Cardiac septum (tissue), 1 donor: Measurements from ENCODE around the gene SERPINA12. TPM values are rescaled to one million over a fixed set of nuclear protein-coding genes. Genes with fewer than 3 reads are reported as not detected.
A peak's percentile ranks its signal among the peaks of the same experiment; 100 is the strongest.
"Not testable (repeated sequence)": the region's sequence is repeated elsewhere in the genome, so short reads cannot be mapped to it uniquely, and the experiment has no call there.

Experiments used
- DNase-seq: peaks from one replicate; pipeline ENCODE4 v3.0.0-alpha.2; 2020; ENCODE audit warnings: low spot score
- intact Hi-C: fragments of 100-400 bp; cut with DNase I; formaldehyde crosslinking; loops from one replicate; pipeline ENCODE4 v1.14.0; 2022
- total RNA-seq: library from RNA; stranded (reverse); fragmentation: NEBNext Ultra II Directional; extraction: Animal tissue kit (Norgen Biotek cat#: 25700); gene quantifications from one replicate; pipeline ENCODE4 v1.2.1, GENCODE V29; 2021
- donor health status: DM: no; HTN: no; CAD: no.

The SERPINA12 gene
- total RNA-seq, 1 donor from 2014 or later = not detected

GRCh38 chr14:94499673-94500072, 9.6 kb downstream of the SERPINA12 start:
- intact Hi-C loops = no loop called here
- no peak for DNase-seq

GRCh38 chr14:94498215-94498614, 11.1 kb downstream of the SERPINA12 start:
- DNase-seq = peak; percentile 7

GRCh38 chr14:94494085-94494484, 15.2 kb downstream of the SERPINA12 start:
- intact Hi-C loops = no loop called here
- peak; percentile 36 for DNase-seq

More at GRCh38 chr14:94498215-94498614, 11.1 kb downstream of the SERPINA12 start:
- intact Hi-C loops = no loop called here

- intact Hi-C loops = no loop called here
- DNase-seq = no peak
Observed at GRCh38 chr14:94491511-94491910, 17.8 kb downstream of the SERPINA12 start.

- no peak for DNase-seq
- intact Hi-C loops = loop anchor here (5.0 kb wide), 1 partner anchor 132 kb away; no protein-coding TSS in a partner anchor
Observed at GRCh38 chr14:94489336-94489735, 19.9 kb downstream of the SERPINA12 start.

- no peak for DNase-seq
- intact Hi-C loops = loop anchor here (5.0 kb wide), 1 partner anchor 130 kb away; no protein-coding TSS in a partner anchor
Observed at GRCh38 chr14:94486883-94487282, 22.4 kb downstream of the SERPINA12 start.

DNA sequence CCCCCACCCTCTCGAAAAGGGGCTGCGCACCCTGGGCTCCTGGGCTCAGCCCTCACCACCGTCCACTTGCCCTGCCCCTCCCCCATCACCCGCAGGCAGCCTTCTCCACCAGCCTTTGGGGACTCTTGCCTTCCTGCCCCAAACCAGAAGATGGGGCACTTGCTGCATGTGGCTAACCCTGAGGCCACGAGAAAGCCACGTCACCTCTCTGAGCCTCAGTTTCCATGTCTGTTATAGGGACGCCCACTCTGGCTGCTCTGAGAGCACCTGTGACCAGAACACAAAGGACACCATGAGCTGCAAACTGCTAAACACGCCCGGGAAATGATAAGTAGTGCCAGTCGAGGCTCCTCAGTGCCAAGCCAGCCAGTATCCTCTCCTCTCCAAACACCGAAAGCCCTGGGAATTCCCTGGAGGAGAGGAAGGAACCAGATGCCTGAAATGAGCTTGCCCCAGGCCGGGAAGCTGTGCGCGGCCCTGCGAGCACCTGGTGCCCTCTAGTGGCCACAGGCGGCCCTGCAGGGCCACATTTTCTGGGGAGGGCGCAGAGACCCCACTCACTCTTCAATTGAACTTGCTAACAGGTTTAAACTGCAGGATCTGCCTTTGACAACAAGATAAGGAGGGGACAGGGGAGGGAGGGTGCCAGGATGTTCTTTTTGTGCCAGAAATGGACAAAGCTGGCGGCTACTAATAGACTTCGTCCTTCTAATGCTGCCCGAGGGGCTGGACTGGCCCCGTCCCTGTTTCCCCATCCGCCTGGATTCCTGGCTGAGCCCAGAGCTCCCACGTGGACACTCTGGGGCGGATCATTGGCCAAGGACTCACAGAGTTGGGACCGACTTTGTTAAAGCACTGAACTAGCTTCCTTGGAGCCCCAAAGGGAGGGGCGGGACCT, 23.1 kb downstream of the SERPINA12 start:
- DNase-seq = peak; percentile 83
- intact Hi-C loops = loop anchor here (5.0 kb wide), 1 partner anchor 129 kb away; no protein-coding TSS in a partner anchor

GRCh38 chr14:94484481-94484880, 24.8 kb downstream of the SERPINA12 start:
- DNase-seq = peak; percentile 15
- intact Hi-C loops = no loop called here

DNA sequence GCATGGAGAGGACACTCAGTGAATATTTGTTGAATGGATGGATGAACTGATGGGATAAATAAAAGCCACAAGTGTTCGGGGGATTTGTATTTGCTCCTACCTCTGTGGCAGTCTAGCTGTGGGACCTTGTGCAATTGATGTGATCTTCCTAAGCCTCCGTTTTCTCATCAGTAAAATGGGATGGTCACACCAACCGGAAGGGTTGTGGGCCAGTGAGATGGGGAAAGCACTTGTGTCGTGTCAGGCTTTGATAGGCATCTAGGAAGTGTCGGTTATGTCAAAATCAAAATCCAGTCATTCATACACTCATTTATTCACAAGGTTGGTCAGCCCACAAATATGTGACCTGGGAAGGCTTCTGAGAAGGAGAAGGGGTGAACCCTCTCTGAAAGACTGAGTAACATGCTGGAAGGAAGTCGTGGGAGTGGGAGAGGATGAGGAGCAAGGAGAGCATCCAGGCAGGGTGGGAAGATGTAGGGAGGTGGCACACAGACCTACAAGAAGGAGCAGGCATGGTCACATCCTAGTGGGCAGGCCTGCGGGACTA, 25.5 kb downstream of the SERPINA12 start:
- intact Hi-C loops = no loop called here

GRCh38 chr14:94483071-94483451, 26.2 kb downstream of the SERPINA12 start:
- intact Hi-C loops = no loop called here
- no peak for DNase-seq

More for the DNA sequence above, 25.5 kb downstream of the SERPINA12 start:
- DNase-seq = peak; percentile 53

DNA sequence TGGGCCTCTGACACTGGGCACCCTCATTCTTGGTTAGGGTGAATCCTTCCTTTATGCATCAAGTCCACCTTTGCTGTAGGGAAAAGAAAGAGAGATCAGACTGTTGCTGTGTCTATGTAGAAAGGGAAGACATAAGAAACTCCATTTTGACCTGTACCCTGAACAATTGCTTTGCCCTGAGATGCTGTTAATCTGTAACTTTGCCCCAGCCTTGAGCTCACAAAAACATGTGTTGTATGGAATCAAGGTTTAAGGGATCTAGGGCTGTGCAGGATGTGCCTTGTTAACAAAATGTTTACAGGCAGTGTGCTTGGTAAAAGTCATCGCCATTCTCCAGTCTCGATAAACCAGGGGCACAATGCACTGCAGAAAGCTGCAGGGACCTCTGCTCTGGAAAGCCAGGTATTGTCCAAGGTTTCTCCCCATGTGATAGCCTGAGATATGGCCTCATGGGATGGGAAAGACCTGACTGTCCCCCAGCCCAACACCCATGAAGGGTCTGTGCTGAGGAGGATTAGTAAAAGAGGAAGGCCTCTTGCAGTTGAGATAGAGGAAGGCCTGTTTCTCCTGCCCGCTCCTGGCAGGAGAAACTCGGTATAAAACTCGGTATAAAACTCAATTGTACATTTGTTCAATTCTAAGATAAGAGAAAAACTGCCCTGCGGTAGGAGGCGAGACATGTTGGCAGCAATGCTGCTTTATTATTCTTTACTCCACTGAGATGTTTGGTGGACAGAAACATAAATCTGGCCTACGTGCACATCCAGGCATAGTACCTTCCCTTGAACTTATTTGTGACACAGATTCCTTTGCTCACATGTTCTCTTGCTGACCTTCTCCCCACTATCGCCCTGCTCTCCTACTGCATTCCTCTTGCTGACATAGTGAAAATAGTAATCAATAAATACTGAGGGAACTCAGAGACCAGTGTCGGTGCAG, 26.9 kb downstream of the SERPINA12 start:
- intact Hi-C loops, DNase-seq: not testable (repeated sequence)

GRCh38 chr14:94481468-94482131, 27.7 kb downstream of the SERPINA12 start:
- peak; percentile 22 for DNase-seq
- intact Hi-C loops = no loop called here

DNA sequence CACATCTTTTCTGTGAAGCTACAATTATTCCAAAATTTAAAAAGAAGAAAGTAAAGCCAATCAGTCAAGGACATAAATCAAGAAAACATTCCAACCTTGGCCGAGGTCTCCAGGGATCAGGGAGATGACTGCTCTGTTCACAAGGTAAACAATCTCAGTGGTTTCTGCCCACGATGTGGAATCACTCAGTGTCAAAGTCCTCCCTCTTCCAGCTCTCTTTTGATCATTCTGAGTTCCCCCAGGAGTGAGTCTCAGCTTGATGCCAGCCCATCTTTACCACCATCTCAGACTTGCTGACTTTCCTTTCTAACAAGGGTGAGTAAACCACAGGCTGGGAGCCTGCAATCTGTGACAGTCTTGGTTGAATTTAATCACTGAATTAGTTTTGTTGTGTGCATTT, 28.5 kb downstream of the SERPINA12 start:
- DNase-seq = peak; percentile 36
- intact Hi-C loops = no loop called here

- intact Hi-C loops = no loop called here
Observed at GRCh38 chr14:94478420-94478819, 30.8 kb downstream of the SERPINA12 start.

DNA sequence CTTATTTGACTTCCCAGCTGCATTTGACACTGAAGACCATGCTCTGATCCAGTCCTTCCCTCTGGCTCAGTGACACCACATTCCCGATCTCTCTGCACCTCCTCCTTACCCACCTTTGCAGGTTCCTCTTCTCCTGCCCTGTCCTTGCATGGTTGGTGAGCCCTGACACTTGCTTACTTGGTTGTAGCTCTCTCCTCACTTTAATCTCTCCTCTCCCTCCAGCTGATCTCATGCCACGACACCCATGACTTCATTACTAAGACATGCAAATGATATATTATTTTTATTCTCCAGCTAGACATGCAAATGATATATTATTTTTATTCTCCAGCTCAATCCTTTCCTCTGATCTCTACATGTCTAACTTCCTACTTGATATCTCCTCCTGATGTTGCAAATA, 33.2 kb downstream of the SERPINA12 start, which contains the start of gene SERPINA9:
TSS of gene SERPINA9 (minus strand) at position 175 of the 400 bp plus-strand sequence. CDS start 6,357 bp downstream, outside the sequence.
- DNase-seq = peak; percentile 15

More at GRCh38 chr14:94478420-94478819, 30.8 kb downstream of the SERPINA12 start:
- no peak for DNase-seq

DNA sequence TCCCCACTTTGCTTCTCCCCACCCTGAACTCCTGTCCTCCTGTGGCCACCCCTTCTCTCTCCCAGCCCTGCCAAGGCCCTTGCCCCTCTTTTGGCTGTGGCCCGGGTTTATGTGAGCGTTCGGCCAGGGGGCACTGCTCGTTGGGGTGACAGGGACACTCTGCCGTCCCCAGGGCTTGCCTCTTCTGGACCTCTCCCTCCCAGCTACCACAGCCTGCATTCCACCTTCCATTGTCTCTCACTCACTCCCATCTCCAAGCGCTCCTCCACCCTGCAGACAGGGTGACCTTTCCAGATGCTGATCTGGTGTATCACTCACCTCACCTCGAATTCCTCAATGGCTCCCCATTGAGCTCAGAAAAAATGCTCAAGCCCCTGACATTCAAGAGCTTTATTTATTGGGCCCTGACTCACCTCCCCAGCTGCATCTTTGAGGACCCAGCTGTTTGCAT, 34.7 kb downstream of the SERPINA12 start:
- intact Hi-C loops = no loop called here
- no peak for DNase-seq

More for the DNA sequence above, 33.2 kb downstream of the SERPINA12 start, which contains the start of gene SERPINA9:
- intact Hi-C loops = no loop called here

DNA sequence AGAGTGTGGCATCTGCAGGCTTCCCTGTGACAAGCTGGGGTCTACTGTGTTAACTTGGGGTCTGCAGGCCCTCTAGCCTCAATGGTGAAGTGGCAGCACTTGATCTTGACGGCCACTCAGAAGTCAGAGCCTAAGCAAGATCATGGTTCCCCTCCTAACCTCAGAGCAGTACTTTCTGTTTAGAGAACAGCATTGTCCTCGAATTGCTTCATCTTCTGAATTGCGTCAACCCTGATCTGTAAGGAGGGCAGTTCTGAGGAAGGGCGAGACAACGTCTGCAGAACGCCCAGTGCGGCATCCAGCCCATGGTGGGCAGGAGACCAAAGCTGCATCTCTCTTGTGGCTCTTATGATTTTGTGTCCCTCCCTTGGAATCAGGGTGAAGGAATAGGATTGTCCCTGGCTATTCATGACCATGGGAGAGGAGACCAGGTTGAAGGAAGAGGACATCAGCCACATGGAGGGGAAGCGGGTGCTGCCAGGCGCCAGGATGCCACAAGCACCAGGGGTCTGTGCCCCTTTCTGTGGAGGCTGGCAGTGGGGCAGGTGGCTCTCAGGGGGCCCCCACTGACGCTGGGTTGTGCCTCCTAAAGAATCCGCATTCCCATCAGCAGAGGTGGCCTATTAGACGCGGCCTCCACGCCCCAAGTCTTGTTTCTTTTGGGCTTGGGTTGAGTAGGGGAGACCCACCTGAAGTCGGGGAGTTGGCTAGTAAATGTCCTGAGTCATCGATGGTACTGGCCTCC, 35.4 kb downstream of the SERPINA12 start:
- intact Hi-C loops = no loop called here

DNA sequence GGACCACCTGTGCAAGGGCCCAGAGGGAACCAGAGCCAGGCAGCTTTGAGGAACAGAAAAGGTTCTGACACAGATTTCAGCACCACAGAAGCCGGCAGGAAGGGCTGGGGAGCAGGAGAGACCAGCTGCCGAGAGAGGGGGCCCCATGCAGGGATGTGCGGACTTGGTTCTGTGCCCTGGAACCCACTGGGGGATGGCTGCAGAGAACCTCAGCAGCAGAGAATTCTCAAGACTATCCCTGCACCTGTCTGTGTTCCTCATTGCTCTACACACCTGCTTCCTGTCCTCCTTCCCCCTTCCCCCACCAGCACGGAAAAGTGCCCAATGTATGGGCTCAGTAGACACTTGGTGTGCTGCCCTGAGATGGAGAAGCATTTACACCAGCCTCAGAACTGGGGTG, 36.4 kb downstream of the SERPINA12 start:
- intact Hi-C loops = no loop called here
- DNase-seq = no peak

More for the DNA sequence above, 35.4 kb downstream of the SERPINA12 start:
- DNase-seq = no peak
